ENCODE data around the gene TMEM225B.

The TMEM225B gene

DNA sequence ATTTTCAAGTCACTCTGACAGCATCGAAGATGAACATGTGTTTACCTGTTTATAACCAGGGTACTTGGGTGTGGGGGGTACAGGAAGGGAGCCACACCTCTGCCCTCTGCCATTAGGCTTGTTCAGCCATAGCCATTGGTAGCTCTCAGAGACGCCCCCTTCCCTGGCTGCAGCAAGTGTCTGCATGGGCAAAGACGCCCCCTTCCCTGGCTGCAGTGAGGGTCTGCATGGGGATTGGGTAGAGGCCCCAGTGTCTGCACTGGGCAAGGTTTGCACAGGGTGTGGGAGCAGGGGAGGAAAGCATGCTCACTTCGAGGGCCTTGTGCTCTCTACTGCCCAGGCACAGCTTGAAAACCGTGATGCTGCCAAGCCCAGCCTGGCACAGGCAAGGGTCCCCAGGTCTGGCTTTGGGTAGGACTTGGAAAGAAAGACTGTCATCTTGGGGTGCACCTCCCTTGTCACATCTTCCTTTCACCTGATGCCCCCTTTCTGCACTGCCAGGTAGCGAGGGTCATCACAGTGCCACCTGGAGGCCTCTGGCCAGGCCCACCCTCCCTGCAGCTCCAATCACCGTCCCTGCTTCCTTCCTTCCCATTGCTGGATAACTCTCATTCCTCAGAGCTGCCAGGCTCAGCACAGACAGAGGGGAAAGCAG, 3.7 kb downstream of the TMEM225B start:
- no peak overlapping the region for H3K4me3 ChIP-seq (replicated peaks; ENCODE audit: low read depth, low read length)
- TF ChIP-seq, protein P1, sequence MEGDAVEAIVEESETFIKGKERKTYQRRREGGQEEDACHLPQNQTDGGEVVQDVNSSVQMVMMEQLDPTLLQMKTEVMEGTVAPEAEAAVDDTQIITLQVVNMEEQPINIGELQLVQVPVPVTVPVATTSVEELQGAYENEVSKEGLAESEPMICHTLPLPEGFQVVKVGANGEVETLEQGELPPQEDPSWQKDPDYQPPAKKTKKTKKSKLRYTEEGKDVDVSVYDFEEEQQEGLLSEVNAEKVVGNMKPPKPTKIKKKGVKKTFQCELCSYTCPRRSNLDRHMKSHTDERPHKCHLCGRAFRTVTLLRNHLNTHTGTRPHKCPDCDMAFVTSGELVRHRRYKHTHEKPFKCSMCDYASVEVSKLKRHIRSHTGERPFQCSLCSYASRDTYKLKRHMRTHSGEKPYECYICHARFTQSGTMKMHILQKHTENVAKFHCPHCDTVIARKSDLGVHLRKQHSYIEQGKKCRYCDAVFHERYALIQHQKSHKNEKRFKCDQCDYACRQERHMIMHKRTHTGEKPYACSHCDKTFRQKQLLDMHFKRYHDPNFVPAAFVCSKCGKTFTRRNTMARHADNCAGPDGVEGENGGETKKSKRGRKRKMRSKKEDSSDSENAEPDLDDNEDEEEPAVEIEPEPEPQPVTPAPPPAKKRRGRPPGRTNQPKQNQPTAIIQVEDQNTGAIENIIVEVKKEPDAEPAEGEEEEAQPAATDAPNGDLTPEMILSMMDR (IDR thresholded peaks at IDR 0.05; ENCODE audit: low read length, missing control alignments): no peak
- DNase-seq (ENCODE audit: low read depth): no peak

- H3K4me3 ChIP-seq (replicated peaks; ENCODE audit: low read depth, low read length): no peak overlapping the region
- no peak for DNase-seq (ENCODE audit: low read depth)
- TF ChIP-seq, protein P1 (IDR thresholded peaks at IDR 0.05; ENCODE audit: low read length, missing control alignments): no peak
Measured at GRCh38 chr7:99605527-99605926, 7.5 kb downstream of the TMEM225B start.

GRCh38 chr7:99606531-99606930, 8.5 kb downstream of the TMEM225B start:
- no peak for DNase-seq (ENCODE audit: low read depth)
- no peak overlapping the region for H3K4me3 ChIP-seq (replicated peaks; ENCODE audit: low read depth, low read length)
- TF ChIP-seq, protein P1 (IDR thresholded peaks at IDR 0.05; ENCODE audit: low read length, missing control alignments): no peak

DNA sequence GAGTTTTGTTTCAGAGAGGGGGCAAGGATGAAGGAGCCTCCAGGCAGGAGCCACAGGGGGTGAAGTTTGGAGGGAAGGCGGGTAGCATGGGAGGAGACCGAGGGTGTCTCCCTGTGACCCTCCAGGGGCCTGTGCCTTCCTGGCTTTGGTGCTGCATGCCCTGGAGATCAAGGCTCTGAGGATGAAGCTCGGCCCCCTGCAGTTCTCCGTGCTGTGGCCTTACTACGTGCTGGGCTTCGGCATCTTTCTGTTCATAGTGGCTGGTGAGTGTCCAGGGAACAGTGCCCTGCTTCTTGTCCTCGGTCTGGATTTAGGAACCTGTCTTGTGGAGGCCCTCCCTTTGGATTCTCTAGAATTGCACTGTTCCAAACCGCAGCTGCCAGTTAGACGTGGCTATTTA, 9.5 kb downstream of the TMEM225B start:
- TF ChIP-seq, protein P1 (IDR thresholded peaks at IDR 0.05; ENCODE audit: low read length, missing control alignments): no peak
- DNase-seq (ENCODE audit: low read depth): no peak
- no peak overlapping the region for H3K4me3 ChIP-seq (replicated peaks; ENCODE audit: low read depth, low read length)

DNA sequence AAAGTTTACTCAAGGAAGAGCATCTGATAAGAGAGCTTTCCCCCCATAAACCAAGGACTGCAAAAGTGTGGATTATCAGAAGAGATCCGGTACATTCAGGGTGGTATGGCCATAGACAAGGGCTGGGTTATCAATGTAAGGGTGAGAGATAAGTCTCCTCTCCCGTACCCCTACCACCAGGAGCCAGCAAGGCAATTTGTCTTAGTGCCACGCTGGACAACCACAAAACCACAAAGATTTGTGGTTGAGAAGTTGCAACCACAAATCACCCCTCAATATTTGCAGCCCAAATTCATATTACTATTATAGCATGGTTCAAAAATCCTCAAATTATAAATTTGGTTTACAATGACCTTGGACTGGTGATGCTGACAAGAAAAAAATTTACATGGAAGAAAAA, 16.4 kb downstream of the TMEM225B start:
- no peak overlapping the region for H3K4me3 ChIP-seq (replicated peaks; ENCODE audit: low read depth, low read length)
- DNase-seq (ENCODE audit: low read depth): no peak
- TF ChIP-seq, protein P1 (IDR thresholded peaks at IDR 0.05; ENCODE audit: low read length, missing control alignments): no peak

DNA sequence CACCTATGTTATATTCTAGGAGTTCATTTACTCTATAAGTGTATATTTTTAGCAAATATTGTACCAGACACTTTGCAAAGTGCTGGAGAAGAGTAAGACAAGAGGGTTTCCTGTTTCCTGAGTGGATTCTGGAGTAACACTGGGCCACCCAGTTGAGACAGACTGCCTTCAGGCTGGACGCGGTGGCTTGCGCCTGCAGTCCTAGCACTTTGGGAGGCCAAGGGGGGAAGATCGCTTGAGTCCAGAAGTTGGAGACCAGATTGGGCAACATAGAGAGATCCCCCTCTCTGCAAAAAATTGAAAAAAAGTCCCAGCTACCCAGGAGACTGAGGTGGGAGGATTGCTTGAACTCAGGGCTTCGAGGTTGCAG, 17.9 kb downstream of the TMEM225B start:
- TF ChIP-seq, protein P1 (IDR thresholded peaks at IDR 0.05; ENCODE audit: low read length, missing control alignments): no peak
- H3K4me3 ChIP-seq (replicated peaks; ENCODE audit: low read depth, low read length): peak overlapping the region; percentile 93
- DNase-seq (ENCODE audit: low read depth): no peak
